GM23338 (cell line): Measurements from ENCODE around the gene HORMAD2. TPM values are rescaled to one million over a fixed set of nuclear protein-coding genes. Genes with fewer than 3 reads are reported as not detected.

ENCODE experiments used
- ATAC-seq: fragments of 200-7000 bp; cut with Tn5 transposase; 3 replicates; pipeline ENCODE4 v1.9.1; 2020
- DNase-seq: peaks from one replicate; pipeline ENCODE4 v3.0.0-alpha.2; 2015; ENCODE audit warnings: low spot score
- H2AFZ ChIP-seq: fragments of 200-600 bp; sonication (generic); 2 replicates; pipeline ENCODE4 v1.8.0; 2016; ENCODE audit warnings: antibody characterized with exemption, mild to moderate bottlenecking, moderate library complexity
- H3F3A ChIP-seq: fragments of 200-600 bp; sonication (generic); replicated peaks from 2 replicates; pipeline ENCODE4 v1.8.0; 2017; ENCODE audit warnings: antibody characterized with exemption, mixed run types, low read depth
- H3K27ac ChIP-seq: fragments of 200-600 bp; sonication (generic); 2 replicates; pipeline ENCODE4 v1.6.1; 2016; ENCODE audit warnings: low read depth
- H3K27me3 ChIP-seq: fragments of 200-600 bp; sonication (generic); 2 replicates; pipeline ENCODE4 v1.8.0; 2016; ENCODE audit warnings: mild to moderate bottlenecking, mixed run types, moderate library complexity; ENCODE audit not compliant: insufficient read depth
- H3K36me3 ChIP-seq: fragments of 200-600 bp; sonication (generic); 2 replicates; pipeline ENCODE4 v1.8.0; 2016; ENCODE audit warnings: mild to moderate bottlenecking; ENCODE audit not compliant: insufficient read depth
- H3K4me1 ChIP-seq: fragments of 200-600 bp; sonication (generic); 2 replicates; pipeline ENCODE4 v1.8.0; 2016; ENCODE audit warnings: mild to moderate bottlenecking, moderate library complexity; ENCODE audit not compliant: insufficient read depth
- H3K4me2 ChIP-seq: fragments of 200-600 bp; sonication (generic); 2 replicates; pipeline ENCODE4 v1.7.1; 2017; ENCODE audit warnings: mixed run types
- H3K4me3 ChIP-seq: fragments of 200-600 bp; sonication (generic); 2 replicates; pipeline ENCODE4 v1.6.1; 2016; ENCODE audit warnings: mixed run types
- H3K79me2 ChIP-seq: fragments of 200-600 bp; sonication (generic); replicated peaks from 2 replicates; pipeline ENCODE4 v1.8.0; 2017; ENCODE audit warnings: mild to moderate bottlenecking; ENCODE audit not compliant: insufficient read depth
- H3K9me2 ChIP-seq: fragments of 200-600 bp; sonication (generic); 2 replicates; pipeline ENCODE4 v1.8.0; 2017; ENCODE audit not compliant: insufficient read depth
- H4K20me1 ChIP-seq: fragments of 200-600 bp; sonication (generic); replicated peaks from 2 replicates; pipeline ENCODE4 v1.8.0; 2017; ENCODE audit warnings: mild to moderate bottlenecking; ENCODE audit not compliant: insufficient read depth
- H3K27ac Mint-ChIP-seq: 2 replicates; pipeline ENCODE4 v1.8.0; 2020; ENCODE audit warnings: inconsistent platforms, mild to moderate bottlenecking, moderate library complexity, mixed read lengths
- H3K27me3 Mint-ChIP-seq: 3 replicates; pipeline ENCODE4 v1.8.0; 2022; ENCODE audit warnings: low read depth, mild to moderate bottlenecking, moderate library complexity, mixed read lengths, inconsistent platforms; ENCODE audit not compliant: insufficient read depth, poor library complexity
- H3K36me3 Mint-ChIP-seq: 3 replicates; pipeline ENCODE4 v1.8.0; 2021; ENCODE audit warnings: low read depth, mild to moderate bottlenecking, inconsistent platforms, moderate library complexity, mixed read lengths
- H3K4me1 Mint-ChIP-seq: 3 replicates; pipeline ENCODE4 v1.8.0; 2020; ENCODE audit warnings: mild to moderate bottlenecking, inconsistent platforms, mixed read lengths
- H3K4me3 Mint-ChIP-seq: 3 replicates; pipeline ENCODE4 v1.8.0; 2021; ENCODE audit warnings: moderate library complexity, mild to moderate bottlenecking, inconsistent platforms, mixed read lengths
- H3K9me3 Mint-ChIP-seq: 3 replicates; pipeline ENCODE4 v1.8.0; 2020; ENCODE audit warnings: moderate library complexity, mild to moderate bottlenecking, inconsistent platforms, mixed read lengths
- CREB1 ChIP-seq: fragments of 250-450 bp; sonication (Bioruptor Pico); IDR thresholded peaks from 2 replicates; pipeline ENCODE4 v1.5.0; 2020; ENCODE audit warnings: low read depth, mild to moderate bottlenecking, moderate library complexity
- CTCF ChIP-seq, 2 experiments: fragments of 200-600 bp in 1 of 2; sonication (generic) in 1 of 2; conservative IDR thresholded peaks; 2 replicates each; pipeline versions ENCODE4 v1.5.1 to v1.6.1; 2016 to 2017; ENCODE audit warnings: antibody characterized with exemption in 2 of 2, low read depth in 2 of 2, mild to moderate bottlenecking in 2 of 2, moderate library complexity in 1 of 2
- ETS1 ChIP-seq: IDR thresholded peaks from 2 replicates; pipeline ENCODE4 v1.6.1; 2016; ENCODE audit warnings: antibody characterized with exemption
- NANOG ChIP-seq: IDR thresholded peaks from 2 replicates; pipeline ENCODE4 v1.6.1; 2016; ENCODE audit warnings: antibody characterized with exemption, borderline replicate concordance
- POLR2AphosphoS5 ChIP-seq: IDR thresholded peaks from 2 replicates; pipeline ENCODE4 v1.6.1; 2016; ENCODE audit warnings: antibody characterized with exemption, low read depth
- REST ChIP-seq: IDR thresholded peaks from one replicate; pipeline ENCODE4 v1.6.1; 2018; ENCODE audit warnings: antibody characterized with exemption; ENCODE audit not compliant: unreplicated experiment
- ZNF462 ChIP-seq: fragments of 250-450 bp; sonication (Bioruptor Pico); IDR thresholded peaks from 2 replicates; pipeline ENCODE4 v1.5.0; 2020; ENCODE audit warnings: mild to moderate bottlenecking, moderate library complexity
- polyA plus RNA-seq: library from polyadenylated mRNA; unstranded; fragments of >200 nt; fragmentation: Nextera tagmentation; extraction: Ambion mirVana; gene quantifications from 2 replicates; pipeline ENCODE4 v1.2.1, GENCODE V29; 2016
- total RNA-seq: library from RNA; depleted of rRNA; stranded (reverse); fragments of >200 nt; shearing (Covaris generic); gene quantifications from 2 replicates; pipeline ENCODE4 v1.2.3, GENCODE V29; 2014

HORMAD2 gene
- total and polyA plus RNA-seq, 2 experiments from 2014 or later = 0.40 TPM; not detected in 1

- TF ChIP-seq ETS1 = no peak
- TF ChIP-seq CREB1 (CRISPR knock-in tag) = no peak
- TF ChIP-seq REST = no peak
- TF ChIP-seq CTCF (conservative IDR thresholded peaks at IDR 0.05; ENCODE audit: low read depth in 2 of 2) = no peak
Observed at GRCh38 chr22:30191040-30191701, 110.9 kb downstream of the HORMAD2 start (continued).

- H3K4me1 Mint-ChIP-seq = peaks cover 40% of the 10 kb centered on the region
- no peaks in the 10 kb centered on the region for H3K36me3 Mint-ChIP-seq
- Histone ChIP-seq H4K20me1 (no peaks in the 10 kb centered on the region), H2AFZ (peak overlapping the region; percentile 9; the same call in 1 of the 2 replicates), H3K4me1 (peaks cover 29% of the 10 kb centered on the region), H3K4me3 (no peak overlapping the region), H3K27me3 (no peaks in the 10 kb centered on the region), H3K36me3 (no peaks in the 10 kb centered on the region), H3K27ac (no peak overlapping the region), H3K79me2 (no peaks in the 10 kb centered on the region), H3K9me2 (peaks cover 3% of the 10 kb centered on the region; the same call in 1 of the 2 replicates), H3F3A (0 out of 2 replicates have a peak, but pooled peaks cover 3% of the 10 kb centered on the region), H3K4me2 (no peak overlapping the region)
- DNase-seq (no peak), ATAC-seq (no peak)
- H3K27ac Mint-ChIP-seq = no peak overlapping the region
- peaks cover under 1% of the 10 kb centered on the region for H3K27me3 Mint-ChIP-seq
- peaks cover 3% of the 10 kb centered on the region; the same call in 1 of the 3 replicates for H3K9me3 Mint-ChIP-seq
- no peak overlapping the region for H3K4me3 Mint-ChIP-seq
- TF ChIP-seq POLR2AphosphoS5 = no peak
- no peak for TF ChIP-seq ZNF462 (CRISPR knock-in tag)
- no peak for TF ChIP-seq REST
- TF ChIP-seq NANOG = no peak
Observed at GRCh38 chr22:30192427-30192826, 112.2 kb downstream of the HORMAD2 start.
